Activated naive CD4-positive, alpha-beta T cell (primary cell): ENCODE data around the gene POLR2F.
A peak's percentile ranks its signal among the peaks of the same experiment; 100 is the strongest.
"Not testable (repeated sequence)": the region's sequence is repeated elsewhere in the genome, so short reads cannot be mapped to it uniquely, and the experiment has no call there.

Experiments
- DNase-seq, 4 experiments: peaks; one replicate each; lab custom pipeline; 2025; lab: John Stamatoyannopoulos, UW

Gene POLR2F

DNA sequence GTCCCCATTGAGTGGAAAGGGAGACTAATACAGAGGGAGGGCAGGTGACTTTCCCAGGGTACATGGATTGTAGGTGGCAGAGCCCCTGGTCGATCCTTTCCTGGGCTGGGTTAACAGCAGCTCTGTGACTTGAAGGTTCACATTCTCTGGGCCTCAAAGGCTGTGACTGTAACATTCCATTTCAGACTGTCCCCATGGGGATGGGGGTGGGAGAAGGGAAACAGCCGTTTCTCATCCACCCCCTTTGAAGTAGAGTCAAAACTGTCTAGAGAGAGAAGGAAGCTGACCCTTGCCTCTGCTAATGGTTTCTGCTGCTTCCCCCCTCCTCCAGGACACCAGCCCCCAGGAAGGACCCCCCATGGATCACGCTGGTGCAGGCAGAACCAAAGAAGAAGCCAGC is 28.2 kb upstream of the POLR2F start:
- no peak for DNase-seq

DNA sequence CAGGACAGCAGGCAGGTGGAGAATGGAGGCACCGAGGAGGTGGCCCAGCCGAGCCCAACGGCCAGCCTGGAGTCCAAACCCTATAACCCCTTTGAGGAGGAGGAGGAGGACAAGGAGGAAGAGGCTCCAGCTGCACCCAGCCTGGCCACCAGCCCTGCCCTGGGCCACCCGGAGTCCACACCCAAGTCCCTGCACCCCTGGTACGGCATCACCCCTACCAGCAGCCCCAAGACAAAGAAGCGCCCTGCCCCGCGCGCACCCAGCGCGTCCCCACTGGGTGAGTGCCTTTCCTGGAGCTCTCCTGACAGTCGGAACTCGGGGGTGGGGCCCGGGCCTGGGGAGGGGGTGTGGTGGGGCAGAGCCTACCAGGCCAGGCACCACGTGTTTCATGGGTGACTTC is 27.7 kb upstream of the POLR2F start:
- DNase-seq, result no peak

DNA sequence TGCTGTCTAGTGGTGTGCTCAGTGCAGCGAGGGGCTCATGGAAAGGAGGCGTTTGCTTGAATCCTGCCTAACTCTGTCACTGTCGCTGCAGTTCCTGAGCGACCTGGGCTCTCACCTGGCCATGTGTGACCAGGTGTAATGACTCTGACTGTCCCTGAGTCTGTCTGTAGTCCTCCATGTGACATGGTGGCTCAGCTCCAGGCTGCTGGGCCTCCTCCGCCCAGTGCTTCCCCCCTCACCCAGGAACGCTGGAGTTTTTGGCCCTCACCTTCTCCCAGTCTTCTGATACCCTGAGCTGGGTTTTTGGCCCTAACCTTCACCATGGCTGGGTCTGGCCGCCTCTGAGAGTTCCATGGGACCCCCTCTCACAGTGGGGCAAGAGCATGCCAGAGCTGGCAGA is 27.1 kb upstream of the POLR2F start:
- no peak for DNase-seq

DNA sequence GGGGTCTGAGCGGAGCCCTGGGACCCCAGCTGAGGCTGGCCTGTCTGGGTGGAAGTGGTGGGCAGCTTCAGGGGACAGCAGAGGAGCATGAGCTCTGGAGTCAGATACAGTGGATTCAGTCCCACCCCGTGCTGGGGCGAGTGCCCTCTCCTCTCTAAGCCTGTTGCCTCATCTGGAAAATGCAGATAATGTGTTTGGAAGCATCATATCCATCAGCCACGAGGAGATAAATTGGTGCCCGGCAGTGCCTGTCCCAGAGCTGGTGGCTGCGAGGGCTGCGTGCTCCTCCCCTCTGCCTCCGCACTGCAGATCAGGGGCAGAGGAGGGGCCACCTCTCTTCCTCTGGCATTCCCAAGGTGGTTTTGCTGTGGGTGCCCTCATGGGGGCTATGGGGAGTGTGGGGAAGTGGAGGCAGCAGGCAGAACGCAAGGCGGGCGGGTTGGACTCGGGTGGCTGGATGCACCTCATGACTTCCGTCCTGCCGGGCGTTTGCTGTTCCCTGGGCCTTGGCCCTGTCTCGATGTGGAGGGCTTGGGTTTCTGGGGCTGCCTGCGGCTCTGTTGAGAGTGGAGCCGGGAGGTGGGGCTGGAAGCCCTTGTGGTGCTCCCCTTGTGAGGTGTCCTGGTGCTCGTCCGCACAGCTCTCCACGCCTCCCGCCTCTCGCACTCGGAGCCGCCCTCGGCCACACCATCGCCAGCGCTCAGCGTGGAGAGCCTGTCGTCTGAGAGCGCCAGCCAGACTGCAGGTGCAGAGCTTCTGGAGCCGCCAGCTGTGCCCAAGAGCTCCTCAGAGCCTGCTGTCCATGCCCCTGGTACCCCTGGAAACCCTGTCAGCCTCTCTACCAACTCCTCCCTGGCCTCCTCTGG is 26.5 kb upstream of the POLR2F start:
- DNase-seq, result no peak

DNA sequence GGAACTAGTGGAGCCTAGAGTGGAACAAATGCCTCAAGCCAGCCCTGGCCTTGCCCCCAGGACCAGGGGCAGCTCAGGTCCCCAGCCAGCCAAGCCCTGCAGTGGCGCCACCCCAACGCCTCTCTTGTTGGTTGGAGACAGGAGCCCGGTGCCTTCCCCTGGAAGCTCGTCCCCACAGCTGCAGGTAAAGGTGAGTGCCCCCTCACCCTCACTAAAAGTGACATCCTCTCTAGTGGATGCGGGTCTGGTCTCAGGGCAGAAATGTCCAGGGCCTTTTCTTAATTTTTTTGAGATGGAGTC is 25.9 kb upstream of the POLR2F start:
- no peak for DNase-seq

DNA sequence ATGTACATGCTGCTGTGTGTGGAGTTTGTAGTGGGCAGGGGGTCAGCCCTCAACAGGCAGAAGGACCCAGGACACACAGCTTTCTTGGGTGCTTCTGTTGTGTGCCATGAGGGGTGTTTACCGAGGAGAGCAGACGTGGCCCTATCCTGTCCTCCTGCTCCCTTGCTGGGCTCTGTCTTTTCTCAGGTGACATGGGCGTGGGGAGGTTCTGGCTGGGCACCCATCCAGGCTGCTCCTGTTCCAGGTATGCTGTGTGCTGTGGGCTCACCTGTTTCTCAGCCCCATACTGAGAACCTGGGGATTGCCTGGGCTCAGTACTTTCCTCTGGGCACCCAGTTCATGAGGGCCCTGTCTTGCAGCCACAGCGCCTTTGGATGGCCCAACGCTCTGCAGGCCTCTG is 24.1 kb upstream of the POLR2F start:
- no peak for DNase-seq

DNA sequence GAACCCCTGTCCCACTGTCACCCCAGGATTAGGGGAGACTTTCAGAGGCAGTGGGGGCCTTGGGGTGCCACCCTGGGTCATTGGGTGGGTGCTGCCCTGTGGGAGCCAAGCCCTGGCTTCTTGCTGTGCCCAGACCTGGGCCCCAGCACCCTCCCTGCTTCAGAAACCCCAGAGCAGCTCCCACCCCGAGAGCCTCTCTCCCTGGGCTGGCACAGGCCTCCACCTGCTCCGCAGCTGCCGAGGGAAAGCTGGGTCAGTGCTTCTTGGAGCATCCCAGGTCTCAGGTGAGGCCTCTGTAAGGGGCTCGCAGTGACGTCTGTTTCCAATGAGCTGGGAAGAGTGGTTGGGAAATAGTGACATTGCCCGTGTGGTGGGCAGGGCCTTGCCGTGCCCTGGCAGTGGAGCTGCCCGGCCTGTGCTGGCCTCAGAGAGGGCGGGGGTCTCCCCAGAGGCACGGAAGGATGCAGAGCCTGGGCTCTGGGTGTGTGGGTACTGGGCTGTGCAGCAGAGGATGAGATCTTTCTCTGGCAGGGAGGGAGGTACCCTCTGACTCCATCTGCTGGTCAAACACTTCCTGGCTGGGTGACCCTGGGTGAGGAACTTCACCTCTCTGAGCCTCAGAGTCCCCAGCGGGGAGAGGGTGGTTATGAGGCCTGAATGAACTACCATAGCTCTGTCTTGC is 23.1 kb upstream of the POLR2F start:
- no peak for DNase-seq

DNA sequence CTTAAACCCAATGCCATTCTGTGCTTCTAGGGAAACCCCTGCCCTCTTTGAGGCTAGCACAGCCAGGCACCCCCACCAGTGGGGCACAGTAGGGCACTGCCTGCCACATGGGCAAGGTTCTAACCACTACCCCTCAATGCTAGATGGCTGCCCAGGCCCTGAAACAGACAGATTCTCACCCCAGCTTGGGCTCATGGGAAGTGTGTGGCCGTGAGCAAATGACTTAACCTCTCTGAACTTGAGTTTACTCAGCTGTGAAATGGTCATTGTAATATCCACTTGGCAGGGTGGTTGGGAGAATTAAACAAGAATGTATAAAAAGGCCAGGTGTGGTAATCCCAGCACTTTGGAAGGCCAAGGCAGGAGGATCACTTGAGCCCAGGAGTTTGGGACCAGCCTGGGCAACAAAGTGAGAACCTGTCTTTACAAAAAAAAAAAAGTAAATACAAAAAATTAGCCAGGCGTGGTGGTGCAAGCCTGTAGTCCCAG is 22.5 kb upstream of the POLR2F start:
- DNase-seq, result no peak

DNA sequence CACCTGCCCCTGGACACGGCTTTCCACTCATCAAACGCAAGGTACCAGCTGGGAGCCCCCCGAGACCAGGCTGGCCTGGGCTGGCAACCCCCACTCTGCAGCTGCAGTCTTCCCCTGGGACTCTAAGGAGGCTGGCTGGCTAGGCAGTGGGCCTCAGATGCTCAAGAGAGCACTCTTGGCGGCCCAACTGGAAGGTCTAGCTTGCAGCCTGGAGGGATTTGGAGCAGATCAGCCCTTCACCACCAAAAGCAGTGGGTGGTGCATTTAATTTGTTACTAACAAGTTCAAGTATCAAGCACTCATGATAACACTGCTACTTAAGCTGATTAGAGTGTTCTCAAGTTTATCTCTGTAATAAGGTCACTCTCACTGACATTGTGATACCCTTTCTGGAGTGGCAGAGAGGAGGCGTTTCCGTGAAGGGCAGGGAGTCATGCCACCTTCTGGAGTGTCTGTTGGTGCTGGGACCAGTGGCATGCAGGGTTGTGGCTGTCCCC is 21.6 kb upstream of the POLR2F start:
- DNase-seq, result no peak

DNA sequence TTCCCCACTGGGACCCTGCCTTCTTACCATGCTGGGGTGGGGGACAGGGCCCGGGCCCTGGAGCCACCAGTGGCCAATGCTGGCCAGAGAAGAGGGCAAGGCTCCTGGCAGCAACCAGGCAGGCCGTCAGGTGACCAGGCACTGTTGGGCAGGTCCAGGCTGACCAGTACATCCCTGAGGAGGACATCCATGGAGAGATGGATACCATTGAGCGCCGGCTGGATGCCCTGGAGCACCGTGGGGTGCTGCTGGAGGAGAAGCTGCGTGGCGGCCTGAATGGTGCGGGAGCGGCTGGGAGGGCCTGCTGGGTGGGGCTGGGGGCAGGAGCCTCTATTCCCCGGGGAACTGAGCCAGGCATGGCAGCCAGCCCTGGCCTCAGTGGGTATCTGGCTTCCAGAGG is 21.1 kb upstream of the POLR2F start:
- DNase-seq, result no peak

DNA sequence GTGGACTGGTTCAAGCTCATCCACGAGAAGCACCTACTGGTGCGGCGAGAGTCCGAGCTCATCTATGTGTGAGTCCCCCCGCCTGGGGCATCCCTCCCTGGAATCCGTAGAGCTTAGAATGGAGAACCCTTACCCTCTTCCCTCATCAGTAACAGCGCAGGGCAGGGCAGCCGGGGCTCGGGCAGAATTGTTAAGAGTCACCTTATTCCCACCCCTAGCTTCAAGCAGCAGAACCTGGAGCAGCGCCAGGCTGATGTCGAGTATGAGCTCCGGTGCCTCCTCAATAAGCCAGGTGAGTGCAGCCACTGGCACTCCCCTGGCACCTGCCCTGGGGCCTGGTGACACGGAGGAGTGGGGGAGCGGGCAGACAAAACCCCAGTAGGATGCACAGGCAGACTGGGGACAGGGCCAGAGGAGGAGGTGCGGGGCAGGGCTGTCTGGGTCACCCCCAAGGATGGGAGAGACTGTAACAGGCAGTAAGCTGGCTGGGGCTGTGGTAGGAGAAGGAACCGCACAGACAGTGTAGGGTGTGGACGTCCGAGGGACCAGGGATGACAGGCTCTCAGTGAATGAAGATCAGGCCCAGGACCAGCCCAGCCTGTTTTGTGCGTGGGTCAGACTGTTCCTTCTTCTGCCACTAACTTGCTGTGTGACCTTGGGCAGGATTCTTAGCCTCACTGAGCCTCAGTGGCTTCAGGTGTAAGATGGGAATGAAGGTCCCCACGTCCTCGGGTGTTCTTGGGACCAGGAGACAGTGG is 20.5 kb upstream of the POLR2F start:
- DNase-seq, result no peak

DNA sequence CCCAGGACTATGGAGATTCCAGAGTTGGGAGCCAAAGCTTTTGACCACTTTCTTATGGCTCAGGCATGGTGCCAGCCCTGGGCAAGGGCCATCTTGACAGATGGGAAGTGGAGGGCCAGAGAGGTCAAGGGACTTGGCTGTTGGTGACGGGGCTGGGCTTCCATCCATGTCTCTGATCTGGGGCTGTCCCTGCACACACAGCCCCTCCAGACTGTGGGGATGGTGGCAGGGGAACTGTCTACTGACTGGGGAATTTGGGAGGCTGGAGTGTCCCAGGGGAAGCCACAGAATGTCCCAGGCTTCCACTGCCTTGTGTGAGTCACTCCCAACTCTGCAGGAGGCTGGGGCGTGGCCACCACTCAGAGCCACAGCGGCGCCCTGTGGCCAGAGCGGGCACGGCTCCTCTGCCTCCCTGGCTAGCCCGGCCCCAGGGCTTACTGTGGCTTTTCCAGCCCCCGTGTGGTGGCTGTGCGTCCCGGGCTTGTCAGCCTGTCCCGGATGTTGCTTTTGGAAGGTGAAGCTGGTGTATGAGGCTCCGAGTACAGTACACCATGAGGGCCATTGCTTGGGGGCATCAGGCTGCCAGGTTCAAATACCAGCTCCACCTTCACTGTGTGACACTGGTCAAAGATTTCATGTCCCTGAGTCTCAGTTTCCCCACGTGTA is 19.7 kb upstream of the POLR2F start:
- peak; percentile 35 to 81 (median 58) for DNase-seq

DNA sequence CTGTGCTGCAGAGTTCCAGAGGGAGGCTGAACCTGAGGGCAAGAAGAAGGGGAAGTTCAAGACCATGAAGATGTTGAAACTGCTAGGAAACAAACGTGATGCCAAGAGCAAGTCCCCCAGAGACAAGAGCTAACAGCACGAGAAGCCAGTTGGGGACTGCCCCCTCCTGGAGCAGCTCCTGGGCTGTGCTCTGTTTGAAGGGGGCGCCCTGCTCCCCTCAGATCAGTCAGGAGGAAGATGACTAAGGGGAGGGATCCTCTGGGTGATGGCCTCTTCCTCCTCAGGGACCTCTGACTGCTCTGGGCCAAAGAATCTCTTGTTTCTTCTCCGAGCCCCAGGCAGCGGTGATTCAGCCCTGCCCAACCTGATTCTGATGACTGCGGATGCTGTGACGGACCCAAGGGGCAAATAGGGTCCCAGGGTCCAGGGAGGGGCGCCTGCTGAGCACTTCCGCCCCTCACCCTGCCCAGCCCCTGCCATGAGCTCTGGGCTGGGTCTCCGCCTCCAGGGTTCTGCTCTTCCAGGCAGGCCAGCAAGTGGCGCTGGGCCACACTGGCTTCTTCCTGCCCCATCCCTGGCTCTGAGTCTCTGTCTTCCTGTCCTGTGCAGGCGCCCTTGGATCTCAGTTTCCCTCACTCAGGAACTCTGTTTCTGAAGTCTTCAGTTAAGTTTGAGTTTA is 12.7 kb upstream of the POLR2F start:
- DNase-seq, result no peak

DNA sequence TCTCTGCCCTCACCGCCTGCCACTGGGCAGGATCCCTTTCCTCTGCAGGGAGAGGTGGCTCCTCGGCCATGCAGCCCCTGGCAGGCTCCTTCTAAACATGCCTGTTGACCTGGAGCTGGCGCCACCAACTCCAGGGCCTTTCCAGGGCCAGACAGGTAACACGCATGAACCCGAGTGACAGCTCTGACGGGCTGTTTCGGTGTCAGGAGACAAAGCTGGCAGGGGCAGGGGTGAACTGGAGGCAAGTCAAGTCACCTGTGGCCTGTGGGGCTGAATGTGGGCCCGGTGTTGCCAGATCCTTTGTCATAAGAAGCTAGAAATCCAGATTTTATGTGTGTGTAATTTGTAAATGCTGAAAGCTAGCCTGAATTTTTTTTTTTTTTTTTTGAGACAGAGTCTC is 11.4 kb upstream of the POLR2F start:
- DNase-seq, result no peak

DNA sequence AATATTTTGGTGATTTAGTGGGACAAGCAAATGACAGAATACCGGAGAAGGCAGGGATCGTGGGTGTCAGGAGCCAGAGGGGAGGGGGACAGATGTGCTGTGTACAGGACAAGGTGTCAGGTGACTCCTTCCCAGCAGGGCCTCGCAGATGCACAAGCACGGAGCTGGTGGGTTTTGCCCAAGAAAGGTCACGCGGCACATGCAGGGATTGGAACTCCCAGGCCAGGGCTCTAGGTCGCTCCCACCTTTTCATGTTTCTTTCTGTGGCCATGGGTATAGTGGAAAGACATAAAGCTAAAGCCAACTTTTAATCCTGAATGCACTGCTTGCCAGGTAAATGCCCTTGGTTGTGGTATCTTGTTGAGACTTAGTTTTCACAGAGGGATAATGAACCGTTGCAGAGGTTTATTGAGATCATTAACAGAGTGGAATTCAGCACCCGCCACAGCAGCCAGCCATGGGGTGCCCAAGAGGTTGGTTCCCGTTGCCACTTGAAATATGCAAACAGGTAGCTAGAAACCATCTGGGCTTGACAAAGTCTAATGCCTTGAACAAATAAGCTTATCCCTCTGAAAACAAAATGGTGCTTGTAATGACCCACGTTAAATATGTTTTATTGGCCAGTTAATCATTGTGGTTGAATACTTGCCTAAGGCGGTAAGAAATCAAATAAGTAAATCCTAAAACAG is 10.2 kb upstream of the POLR2F start:
- no peak for DNase-seq

DNA sequence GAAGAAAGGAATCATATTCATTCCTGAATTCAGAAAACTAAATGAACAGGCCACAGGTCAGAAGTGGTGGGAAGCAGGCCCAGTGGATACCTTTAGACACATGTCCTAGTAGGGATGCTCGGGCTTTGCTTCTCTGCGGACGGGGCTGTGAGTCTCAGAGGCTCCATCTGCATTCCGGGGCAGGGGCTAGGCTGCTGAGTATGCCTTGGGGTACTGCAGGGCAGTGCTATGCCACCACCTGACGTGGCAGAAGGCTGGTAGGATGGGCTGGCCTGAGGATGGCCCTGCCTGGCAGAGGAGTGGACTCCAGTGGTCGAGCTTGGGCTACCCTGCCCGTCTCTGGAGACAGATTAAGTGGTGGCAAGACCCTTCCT is 9.7 kb upstream of the POLR2F start:
- no peak for DNase-seq

DNA sequence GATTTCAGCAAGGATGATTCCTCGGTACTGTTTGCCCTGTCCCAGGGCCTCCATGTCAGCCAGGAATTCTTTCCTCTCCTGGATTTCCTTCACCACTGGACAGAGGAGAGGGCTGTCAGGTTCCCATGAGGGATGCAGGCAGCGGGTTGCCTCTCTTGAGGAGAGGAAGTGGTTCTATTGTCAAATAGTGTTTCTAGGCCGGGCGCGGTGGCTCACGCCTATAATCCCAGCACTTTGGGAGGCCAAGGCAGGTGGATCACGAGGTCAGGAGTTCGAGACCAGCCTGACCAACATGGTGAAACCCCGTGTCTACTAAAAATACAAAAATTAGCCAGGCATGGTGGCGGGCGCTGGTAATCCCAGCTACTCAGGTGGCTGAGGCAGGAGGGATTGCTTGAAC is 9.1 kb upstream of the POLR2F start:
- DNase-seq, result not testable (repeated sequence)

DNA sequence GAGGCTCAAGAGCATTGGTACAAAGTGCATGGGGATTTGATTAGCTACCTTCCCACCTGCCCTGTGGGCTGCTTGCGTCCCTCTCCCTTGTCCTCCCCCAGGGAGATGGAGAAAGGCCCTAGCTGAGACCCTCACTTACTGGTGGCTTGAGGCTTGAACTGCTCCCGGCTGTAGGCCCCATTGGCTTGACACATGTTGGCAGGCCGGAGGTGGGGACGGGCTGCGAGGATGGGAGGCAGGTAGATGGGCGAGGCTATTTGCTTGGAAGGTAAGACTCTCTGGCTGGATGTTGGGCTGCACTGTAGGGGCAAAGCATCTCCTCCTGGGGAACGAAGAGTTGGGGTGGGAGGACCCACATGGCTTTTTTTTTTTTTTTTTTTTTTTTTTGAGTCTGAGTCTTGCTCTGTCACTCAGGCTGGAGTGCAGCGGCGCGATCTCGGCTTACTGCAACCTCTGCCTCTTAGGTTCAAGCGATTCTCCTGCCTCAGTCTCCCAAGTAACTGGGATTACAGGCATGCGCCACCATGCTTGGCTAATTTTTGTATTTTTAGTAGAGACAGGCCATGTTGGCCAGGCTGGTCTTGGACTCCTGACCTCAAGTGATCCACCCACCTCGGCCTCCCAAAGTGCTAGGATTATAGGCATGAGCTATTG is 6.2 kb upstream of the POLR2F start:
- DNase-seq, result not testable (repeated sequence)

DNA sequence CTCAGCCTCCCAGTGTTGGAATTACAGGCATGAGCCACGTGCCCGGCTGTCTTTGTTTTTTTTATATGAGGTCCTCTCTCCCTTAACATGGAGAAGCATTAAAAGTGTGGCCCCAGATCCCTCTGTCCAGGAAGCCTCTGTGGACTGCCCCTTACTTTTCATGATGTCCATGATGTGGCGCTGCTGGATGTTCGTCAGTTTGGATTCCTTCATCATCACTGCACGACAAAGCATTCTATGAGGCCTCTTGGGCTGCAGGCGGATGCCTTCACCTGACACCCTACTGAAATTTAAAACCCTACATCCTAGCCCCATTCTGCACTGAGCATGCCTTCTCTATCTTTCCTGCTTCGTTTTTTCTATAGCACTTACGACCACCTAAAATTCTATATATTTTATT is 2.2 kb upstream of the POLR2F start:
- DNase-seq, result no peak

DNA sequence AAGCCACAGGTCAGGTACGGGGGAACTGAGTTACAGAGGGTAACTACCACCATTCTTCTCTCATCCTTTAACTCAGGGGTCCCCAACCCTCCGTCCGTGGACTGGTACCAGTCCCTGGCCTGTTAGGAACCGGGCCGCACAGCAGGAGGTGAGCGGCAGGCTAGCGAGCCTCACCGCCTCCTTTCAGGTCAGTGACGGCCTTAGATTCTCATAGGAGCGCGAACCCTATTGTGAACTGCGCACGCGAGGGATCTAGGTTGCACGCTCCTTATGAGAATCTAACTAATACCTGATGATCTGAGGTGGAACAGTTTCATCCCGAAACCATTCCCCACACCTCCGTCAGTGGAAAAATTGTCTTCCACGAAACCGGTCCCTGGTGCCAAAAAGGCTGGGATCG is 870 bp upstream of the POLR2F start:
- not testable (repeated sequence) for DNase-seq

DNA sequence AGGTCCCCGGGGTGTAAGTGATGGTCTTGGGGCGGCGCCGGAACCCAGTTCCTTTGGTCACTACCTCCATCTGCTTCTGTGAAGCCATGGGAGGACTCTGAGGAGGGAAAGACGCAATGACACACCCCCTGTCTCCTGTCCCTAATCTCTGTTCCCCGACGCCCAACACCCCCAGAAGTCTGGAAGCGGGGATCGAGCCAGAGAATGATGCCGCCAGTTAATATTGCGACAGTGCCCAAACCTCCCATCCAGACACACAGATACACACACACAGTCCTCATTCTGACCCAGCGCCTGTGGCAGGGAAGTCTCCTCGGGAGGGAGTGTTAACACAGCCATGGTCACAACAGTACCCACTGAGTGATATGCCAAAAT is 450 bp upstream of the POLR2F start:
- DNase-seq, result no peak
